Right lobe of liver (tissue), 6 donors: ENCODE measurements around the gene EHD1. TPM values are rescaled to one million over a fixed set of nuclear protein-coding genes. Genes with fewer than 3 reads are reported as not detected.

Experiments
- ATAC-seq, 4 donors: fragments of 200-7000 bp; cut with Tn5 transposase; one replicate each; pipeline ENCODE4 v1.9.1; 2020; ENCODE audit warnings: mild to moderate bottlenecking in 4 of 4, moderate library complexity in 4 of 4
- DNase-seq, 3 donors: peaks; one replicate each; pipeline ENCODE4 v3.0.0-alpha.2; 2020
- H3K27ac ChIP-seq, 3 donors: fragments of 200-600 bp; one replicate each; pipeline ENCODE4 v1.8.0; 2022
- H3K27me3 ChIP-seq, 2 donors: fragments of 200-600 bp; one replicate each; pipeline ENCODE4 v1.8.0; 2022
- H3K36me3 ChIP-seq, 4 donors: fragments of 200-600 bp; sonication (generic) in 1 of 4; one replicate each; pipeline versions ENCODE4 v1.5.1 to v1.8.0; 2017 to 2022; ENCODE audit warnings: control low read depth in 1 of 4
- H3K4me1 ChIP-seq, 4 donors: fragments of 200-600 bp; sonication (generic) in 1 of 4; one replicate each; pipeline versions ENCODE4 v1.5.1 to v1.8.0; 2017 to 2022; ENCODE audit warnings: control low read depth in 1 of 4
- H3K4me3 ChIP-seq, 3 donors: fragments of 200-600 bp; one replicate each; pipeline ENCODE4 v1.8.0; 2022
- H3K9me3 ChIP-seq, 4 donors: fragments of 200-600 bp; sonication (generic) in 1 of 4; one replicate each; pipeline versions ENCODE4 v1.5.1 to v1.8.0; 2017 to 2022; ENCODE audit warnings: control low read depth in 1 of 4
- POLR2A ChIP-seq: fragments of 450-650 bp; IDR thresholded peaks from one replicate; pipeline ENCODE4 v1.6.1; 2017; ENCODE audit warnings: antibody characterized with exemption, mild to moderate bottlenecking
- WGBS: methylation state at CpG from one replicate; pipeline ENCODE4 v1.1.6; 2018; ENCODE audit warnings: low coverage, low lambda C conversion rate; ENCODE audit not compliant: insufficient coverage; ENCODE audit errors: missing lambda C conversion rate; 5-methylcytosine and 5-hydroxymethylcytosine counted together
- intact Hi-C, 2 donors: fragments of 100-400 bp; cut with DNase I; formaldehyde crosslinking; loops; one replicate each; pipeline versions ENCODE4 v1.11.2 to v1.14.1; 2022
- total RNA-seq, 6 experiments: library from RNA; depleted of rRNA in 2 of 6; stranded (reverse); fragments of >200 nt in 2 of 6; fragmentation: NEBNext Ultra II Directional in 3 of 6; extraction: Animal tissue kit (Norgen Biotek cat#: 25700) in 3 of 6; gene quantifications; one replicate each; pipeline versions ENCODE4 v1.1.0 to v1.2.4, GENCODE V29; 2016 to 2023
- TF ChIP-seq, protein P1 (sequence below), 4 donors: fragments of 200-600 bp in 3 of 4; fragments of 450-650 bp in 1 of 4; IDR thresholded peaks; one replicate each; pipeline versions ENCODE4 v1.5.1 to v1.8.0; 2016 to 2022; ENCODE audit warnings: antibody characterized with exemption in 4 of 4, mild to moderate bottlenecking in 2 of 4
- donor health status: DM: no; HTN: yes; CAD: no.
- donor health status: DM: no; HTN: no; CAD: no.
- donor health status: DM: no; HTN: no; CAD: no.
- donor health status: DM: no; HTN: yes; CAD: no.
- donor health status: DM: no; HTN: yes; CAD: no.

EHD1 gene
- total RNA-seq, 6 experiments from 2014 or later: 18.8 to 36.1 (median 26.3) TPM

DNA sequence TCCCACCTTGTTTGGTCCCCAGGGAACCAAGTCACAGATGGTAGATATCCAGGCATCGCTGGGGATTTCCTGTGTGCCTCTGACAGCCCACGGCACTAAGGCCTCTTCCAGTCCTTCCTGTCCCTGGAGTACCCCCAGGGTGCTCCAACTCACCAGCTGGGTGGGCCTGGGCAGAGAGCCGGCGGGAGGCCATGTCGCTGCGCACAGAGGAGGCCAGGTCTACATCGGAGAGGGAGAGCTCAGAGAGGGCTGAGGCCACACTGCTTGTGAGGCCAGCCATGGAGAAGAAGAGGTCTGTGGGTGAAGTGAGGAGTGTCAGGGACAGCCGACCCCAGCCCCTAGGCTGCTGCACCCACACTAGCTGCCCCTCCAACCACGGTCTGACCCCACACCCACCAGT lies 33.3 kb upstream of the EHD1 start:
- TF ChIP-seq, protein P1, sequence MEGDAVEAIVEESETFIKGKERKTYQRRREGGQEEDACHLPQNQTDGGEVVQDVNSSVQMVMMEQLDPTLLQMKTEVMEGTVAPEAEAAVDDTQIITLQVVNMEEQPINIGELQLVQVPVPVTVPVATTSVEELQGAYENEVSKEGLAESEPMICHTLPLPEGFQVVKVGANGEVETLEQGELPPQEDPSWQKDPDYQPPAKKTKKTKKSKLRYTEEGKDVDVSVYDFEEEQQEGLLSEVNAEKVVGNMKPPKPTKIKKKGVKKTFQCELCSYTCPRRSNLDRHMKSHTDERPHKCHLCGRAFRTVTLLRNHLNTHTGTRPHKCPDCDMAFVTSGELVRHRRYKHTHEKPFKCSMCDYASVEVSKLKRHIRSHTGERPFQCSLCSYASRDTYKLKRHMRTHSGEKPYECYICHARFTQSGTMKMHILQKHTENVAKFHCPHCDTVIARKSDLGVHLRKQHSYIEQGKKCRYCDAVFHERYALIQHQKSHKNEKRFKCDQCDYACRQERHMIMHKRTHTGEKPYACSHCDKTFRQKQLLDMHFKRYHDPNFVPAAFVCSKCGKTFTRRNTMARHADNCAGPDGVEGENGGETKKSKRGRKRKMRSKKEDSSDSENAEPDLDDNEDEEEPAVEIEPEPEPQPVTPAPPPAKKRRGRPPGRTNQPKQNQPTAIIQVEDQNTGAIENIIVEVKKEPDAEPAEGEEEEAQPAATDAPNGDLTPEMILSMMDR (IDR thresholded peaks at IDR 0.05): no peak
- TF ChIP-seq POLR2A: no peak
- no peak overlapping the region for H3K4me3 ChIP-seq

DNA sequence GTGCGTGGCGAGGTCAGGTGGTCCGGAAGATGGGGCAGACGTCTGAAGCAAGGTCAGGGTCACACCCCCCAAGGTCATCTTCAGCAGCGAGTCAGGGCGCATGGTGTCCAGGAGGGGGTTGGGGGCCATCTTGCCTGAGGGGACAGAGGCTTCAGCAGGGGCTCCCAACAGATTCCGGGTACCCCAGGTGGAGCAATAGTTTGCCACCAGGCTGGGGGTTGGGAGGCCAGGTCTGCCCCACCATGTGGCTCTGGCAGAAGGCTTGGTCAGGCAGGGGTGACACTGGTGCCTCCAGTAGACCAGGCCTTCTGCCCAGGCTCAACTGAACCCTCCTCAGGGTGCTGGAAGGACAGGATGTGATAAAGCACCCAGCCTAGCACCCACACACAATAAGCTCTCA lies 32.7 kb upstream of the EHD1 start:
- no peaks in the 10 kb centered on the region for H3K9me3 ChIP-seq
- WGBS: no CpG with 5 or more reads among the region's 7 CpGs
- peaks cover 0 to 7% (median 3%) of the 10 kb centered on the region in 4 donors for H3K4me1 ChIP-seq
- no peak overlapping the region for H3K27ac ChIP-seq
- ATAC-seq: no peak
- no peaks in the 10 kb centered on the region for H3K27me3 ChIP-seq
- TF ChIP-seq, protein P1 (IDR thresholded peaks at IDR 0.05): no peak
- no peak for TF ChIP-seq POLR2A
- no peak overlapping the region for H3K4me3 ChIP-seq
- intact Hi-C loops: no loop called here
- no peak for DNase-seq
- H3K36me3 ChIP-seq: peaks cover 5 to 72% (median 32%) of the 10 kb centered on the region in 4 donors

More for the DNA sequence above, 33.3 kb upstream of the EHD1 start:
- Histone ChIP-seq H3K36me3 (peaks cover 5 to 68% (median 32%) of the 10 kb centered on the region in 4 donors), H3K9me3 (no peaks in the 10 kb centered on the region), H3K4me1 (peaks cover 0 to 8% (median 4%) of the 10 kb centered on the region in 4 donors), H3K27ac (no peak overlapping the region), H3K27me3 (no peaks in the 10 kb centered on the region)
- WGBS: 68% methylated on average over 2 of the region's 9 CpGs
- ATAC-seq: no peak
- intact Hi-C loops: no loop called here
- no peak for DNase-seq

DNA sequence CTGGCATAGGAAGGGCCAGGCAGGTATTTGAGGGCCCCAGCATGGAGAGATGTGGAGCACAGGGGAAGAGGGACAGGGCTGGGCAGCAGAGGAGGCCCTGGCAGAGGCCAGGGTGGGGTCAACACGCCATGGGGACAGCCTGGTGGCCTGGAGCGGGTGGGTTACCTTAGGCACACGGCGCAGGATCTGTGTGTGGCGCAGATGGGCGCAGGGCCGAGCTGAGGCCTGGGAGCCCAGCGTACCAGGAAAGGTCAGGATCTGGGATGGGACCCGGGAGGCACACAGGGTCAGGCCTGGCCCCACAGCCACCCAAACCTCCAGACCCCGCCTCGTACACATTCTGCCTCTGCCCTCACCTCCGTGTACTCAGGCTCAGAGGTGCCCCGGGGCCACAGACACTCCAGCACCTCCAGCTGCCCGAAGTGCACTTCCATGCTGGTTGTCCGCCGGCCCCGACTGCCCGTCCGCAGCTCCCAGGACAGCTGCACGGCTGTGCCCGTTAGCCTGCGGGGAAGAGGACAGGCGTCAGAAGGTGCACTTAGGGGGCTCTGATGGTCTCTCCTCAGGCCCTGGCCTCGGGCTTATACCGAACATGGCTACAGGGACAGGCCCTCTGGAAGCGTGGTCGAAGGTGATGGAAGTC lies 32.2 kb upstream of the EHD1 start:
- no peaks in the 10 kb centered on the region for H3K27me3 ChIP-seq
- ATAC-seq: no peak
- no peak overlapping the region for H3K4me3 ChIP-seq
- no CpG with 5 or more reads among the region's 27 CpGs for WGBS
- peaks cover 5 to 78% (median 33%) of the 10 kb centered on the region in 4 donors for H3K36me3 ChIP-seq
- DNase-seq: no peak
- intact Hi-C loops: no loop called here
- no peak overlapping the region for H3K27ac ChIP-seq
- TF ChIP-seq, protein P1 (IDR thresholded peaks at IDR 0.05): no peak
- TF ChIP-seq POLR2A: no peak
- peaks cover 0 to 2% (median under 1%) of the 10 kb centered on the region in 4 donors for H3K4me1 ChIP-seq
- no peaks in the 10 kb centered on the region for H3K9me3 ChIP-seq

DNA sequence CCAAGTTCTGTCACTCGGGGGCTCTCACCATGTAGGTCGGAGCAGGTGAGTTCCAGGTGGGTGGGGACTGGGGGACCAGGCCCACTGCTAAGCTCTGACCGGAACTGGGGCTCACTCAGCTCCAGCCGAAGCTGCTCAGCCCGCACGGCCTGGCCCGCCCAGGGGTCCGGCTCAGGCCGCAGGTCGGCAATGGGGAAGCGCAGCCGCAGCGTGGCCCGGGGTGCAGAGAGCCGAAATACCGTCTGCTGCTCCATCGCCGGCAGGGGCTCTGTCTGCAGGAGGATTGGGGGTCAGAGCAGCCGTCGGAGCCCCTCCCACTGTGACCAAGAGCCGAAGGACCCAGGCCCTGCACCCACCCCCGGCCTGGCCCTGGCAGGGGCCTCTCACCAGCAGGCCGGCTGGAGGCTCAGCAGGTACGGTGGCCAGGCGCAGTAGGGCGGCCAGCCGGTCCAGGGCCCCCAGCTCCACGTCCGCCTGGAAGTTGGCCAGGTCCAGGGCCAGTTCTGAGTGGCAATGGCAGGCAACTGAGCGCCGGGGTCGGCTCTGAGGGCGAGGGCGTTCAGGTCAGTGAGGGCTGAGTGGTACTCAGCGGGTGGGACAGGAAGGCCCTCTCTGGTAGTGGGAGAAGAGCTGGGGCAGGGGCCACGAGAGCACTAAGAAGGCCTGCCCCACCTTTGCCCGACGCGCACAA lies 31.4 kb upstream of the EHD1 start:
- intact Hi-C loops: no loop called here
- WGBS: no CpG with 5 or more reads among the region's 39 CpGs

More for the DNA sequence above, 31.4 kb upstream of the EHD1 start:
- Histone ChIP-seq H3K4me3 (no peak overlapping the region), H3K4me1 (no peaks in the 10 kb centered on the region), H3K36me3 (peaks cover 5 to 86% (median 35%) of the 10 kb centered on the region in 4 donors), H3K27me3 (no peaks in the 10 kb centered on the region), H3K9me3 (no peaks in the 10 kb centered on the region), H3K27ac (no peak overlapping the region)
- no peak for ATAC-seq
- no peak for DNase-seq
- TF ChIP-seq, protein P1 (IDR thresholded peaks at IDR 0.05): no peak
- no peak for TF ChIP-seq POLR2A
